ENCODE results near the gene LARGE2. TPM values are rescaled to one million over a fixed set of nuclear protein-coding genes. Genes with fewer than 3 reads are reported as not detected.

LARGE2 gene
- total and polyA plus RNA-seq, 9 of the 15 experiments (the other 6 are each of a cell fraction or from before 2014, with no cell fraction given), result 0.56 to 14.1 (median 6.6) TPM

DNA sequence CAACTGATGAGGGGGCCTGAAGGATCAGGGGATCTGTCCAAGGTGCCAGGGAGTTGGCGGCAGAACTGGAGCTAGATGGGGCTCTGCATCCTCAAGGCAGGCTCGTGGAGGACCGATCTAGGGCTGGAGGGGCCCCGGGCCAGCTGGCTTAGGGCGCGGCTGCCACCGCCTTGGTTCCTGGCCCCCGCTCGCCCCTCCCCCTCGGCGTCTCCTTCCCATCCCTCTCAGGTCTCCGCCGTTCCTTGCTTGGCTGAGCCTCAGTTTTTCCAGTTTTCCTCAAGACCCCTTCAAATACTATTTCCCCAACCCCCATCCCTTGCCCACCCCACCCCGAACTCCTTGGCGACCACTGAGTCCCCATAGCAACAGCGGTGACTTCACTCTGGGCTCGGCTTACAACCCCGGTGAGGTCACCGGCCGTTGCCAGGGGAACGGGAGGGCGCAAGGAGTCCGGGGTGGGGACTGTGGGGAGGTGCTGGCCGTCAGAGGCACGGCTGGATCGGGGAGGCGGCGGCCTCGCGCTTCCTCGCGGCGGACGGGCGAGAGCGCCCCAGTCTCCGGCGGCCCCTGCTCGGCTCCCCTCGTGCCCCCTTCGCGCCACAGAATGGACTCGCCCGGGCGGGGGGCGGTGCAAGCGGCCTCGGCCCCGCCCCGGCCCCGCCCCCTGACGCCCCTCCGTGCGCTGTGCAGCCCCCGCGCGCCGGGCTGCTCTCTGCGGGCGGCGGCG, 22.8 kb upstream of the LARGE2 start (continued):
- peak; percentile 59; the same call in 1 of the 2 replicates for TF ChIP-seq KLF1 (tag; IDR thresholded peaks at IDR 0.05)
- no peak for TF ChIP-seq NR2C2 (CRISPR knock-in tag; IDR thresholded peaks at IDR 0.05)
- TF ChIP-seq NR2C2 (tag; IDR thresholded peaks at IDR 0.05), result peak; percentile 65
- TF ChIP-seq FOSL1 (tag; conservative IDR thresholded peaks at IDR 0.05), result peak; percentile 78
- TF ChIP-seq TEAD1 (CRISPR knock-in tag; IDR thresholded peaks at IDR 0.05), result 0 out of 4 replicates have a peak, but pooled peaks of 1 of the 2 experiments have one; percentile 24
- peak; percentile 41; the same call in 1 of the 2 replicates for TF ChIP-seq POLR2G (IDR thresholded peaks at IDR 0.05; ENCODE audit: low read depth, low read length)
- TF ChIP-seq DACH1 (IDR thresholded peaks at IDR 0.05; ENCODE audit: partially characterized antibody), result peak; percentile 25
- TF ChIP-seq TBP (optimal IDR thresholded peaks at IDR 0.05; ENCODE audit: low read depth, low read length), result peak; percentile 38
- TF ChIP-seq LEF1 (IDR thresholded peaks at IDR 0.05), result no peak
- TF ChIP-seq, protein P1, sequence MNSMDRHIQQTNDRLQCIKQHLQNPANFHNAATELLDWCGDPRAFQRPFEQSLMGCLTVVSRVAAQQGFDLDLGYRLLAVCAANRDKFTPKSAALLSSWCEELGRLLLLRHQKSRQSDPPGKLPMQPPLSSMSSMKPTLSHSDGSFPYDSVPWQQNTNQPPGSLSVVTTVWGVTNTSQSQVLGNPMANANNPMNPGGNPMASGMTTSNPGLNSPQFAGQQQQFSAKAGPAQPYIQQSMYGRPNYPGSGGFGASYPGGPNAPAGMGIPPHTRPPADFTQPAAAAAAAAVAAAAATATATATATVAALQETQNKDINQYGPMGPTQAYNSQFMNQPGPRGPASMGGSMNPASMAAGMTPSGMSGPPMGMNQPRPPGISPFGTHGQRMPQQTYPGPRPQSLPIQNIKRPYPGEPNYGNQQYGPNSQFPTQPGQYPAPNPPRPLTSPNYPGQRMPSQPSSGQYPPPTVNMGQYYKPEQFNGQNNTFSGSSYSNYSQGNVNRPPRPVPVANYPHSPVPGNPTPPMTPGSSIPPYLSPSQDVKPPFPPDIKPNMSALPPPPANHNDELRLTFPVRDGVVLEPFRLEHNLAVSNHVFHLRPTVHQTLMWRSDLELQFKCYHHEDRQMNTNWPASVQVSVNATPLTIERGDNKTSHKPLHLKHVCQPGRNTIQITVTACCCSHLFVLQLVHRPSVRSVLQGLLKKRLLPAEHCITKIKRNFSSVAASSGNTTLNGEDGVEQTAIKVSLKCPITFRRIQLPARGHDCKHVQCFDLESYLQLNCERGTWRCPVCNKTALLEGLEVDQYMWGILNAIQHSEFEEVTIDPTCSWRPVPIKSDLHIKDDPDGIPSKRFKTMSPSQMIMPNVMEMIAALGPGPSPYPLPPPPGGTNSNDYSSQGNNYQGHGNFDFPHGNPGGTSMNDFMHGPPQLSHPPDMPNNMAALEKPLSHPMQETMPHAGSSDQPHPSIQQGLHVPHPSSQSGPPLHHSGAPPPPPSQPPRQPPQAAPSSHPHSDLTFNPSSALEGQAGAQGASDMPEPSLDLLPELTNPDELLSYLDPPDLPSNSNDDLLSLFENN (IDR thresholded peaks at IDR 0.05; ENCODE audit: low read depth in 2 of 2, low read length in 2 of 2), result peak in 1 of 2 experiments; percentile 61; a peak in 1 of 4 replicates
- peak; percentile 78; the same call in 1 of the 2 replicates for TF ChIP-seq SREBF1 (IDR thresholded peaks at IDR 0.05; ENCODE audit: borderline replicate concordance, low read depth, low read length)
- peak; percentile 91 for TF ChIP-seq MYNN (IDR thresholded peaks at IDR 0.05)
- no peak for TF ChIP-seq MYNN (CRISPR knock-in tag; IDR thresholded peaks at IDR 0.05)
- peak; percentile 100 for TF ChIP-seq RBM22 (IDR thresholded peaks at IDR 0.05; ENCODE audit: low read depth, low read length, poor library complexity, severe bottlenecking)
- peak in 1 of 2 experiments; percentile 99; a peak in 2 of 4 replicates for TF ChIP-seq FOXK2 (conservative IDR thresholded peaks at IDR 0.05 in 1 of 2, IDR thresholded peaks at IDR 0.05 in 1 of 2; ENCODE audit: low read depth in 2 of 2)
- peak; percentile 96 for TF ChIP-seq ZBTB17 (CRISPR knock-in tag; IDR thresholded peaks at IDR 0.05)
- TF ChIP-seq, protein P2, sequence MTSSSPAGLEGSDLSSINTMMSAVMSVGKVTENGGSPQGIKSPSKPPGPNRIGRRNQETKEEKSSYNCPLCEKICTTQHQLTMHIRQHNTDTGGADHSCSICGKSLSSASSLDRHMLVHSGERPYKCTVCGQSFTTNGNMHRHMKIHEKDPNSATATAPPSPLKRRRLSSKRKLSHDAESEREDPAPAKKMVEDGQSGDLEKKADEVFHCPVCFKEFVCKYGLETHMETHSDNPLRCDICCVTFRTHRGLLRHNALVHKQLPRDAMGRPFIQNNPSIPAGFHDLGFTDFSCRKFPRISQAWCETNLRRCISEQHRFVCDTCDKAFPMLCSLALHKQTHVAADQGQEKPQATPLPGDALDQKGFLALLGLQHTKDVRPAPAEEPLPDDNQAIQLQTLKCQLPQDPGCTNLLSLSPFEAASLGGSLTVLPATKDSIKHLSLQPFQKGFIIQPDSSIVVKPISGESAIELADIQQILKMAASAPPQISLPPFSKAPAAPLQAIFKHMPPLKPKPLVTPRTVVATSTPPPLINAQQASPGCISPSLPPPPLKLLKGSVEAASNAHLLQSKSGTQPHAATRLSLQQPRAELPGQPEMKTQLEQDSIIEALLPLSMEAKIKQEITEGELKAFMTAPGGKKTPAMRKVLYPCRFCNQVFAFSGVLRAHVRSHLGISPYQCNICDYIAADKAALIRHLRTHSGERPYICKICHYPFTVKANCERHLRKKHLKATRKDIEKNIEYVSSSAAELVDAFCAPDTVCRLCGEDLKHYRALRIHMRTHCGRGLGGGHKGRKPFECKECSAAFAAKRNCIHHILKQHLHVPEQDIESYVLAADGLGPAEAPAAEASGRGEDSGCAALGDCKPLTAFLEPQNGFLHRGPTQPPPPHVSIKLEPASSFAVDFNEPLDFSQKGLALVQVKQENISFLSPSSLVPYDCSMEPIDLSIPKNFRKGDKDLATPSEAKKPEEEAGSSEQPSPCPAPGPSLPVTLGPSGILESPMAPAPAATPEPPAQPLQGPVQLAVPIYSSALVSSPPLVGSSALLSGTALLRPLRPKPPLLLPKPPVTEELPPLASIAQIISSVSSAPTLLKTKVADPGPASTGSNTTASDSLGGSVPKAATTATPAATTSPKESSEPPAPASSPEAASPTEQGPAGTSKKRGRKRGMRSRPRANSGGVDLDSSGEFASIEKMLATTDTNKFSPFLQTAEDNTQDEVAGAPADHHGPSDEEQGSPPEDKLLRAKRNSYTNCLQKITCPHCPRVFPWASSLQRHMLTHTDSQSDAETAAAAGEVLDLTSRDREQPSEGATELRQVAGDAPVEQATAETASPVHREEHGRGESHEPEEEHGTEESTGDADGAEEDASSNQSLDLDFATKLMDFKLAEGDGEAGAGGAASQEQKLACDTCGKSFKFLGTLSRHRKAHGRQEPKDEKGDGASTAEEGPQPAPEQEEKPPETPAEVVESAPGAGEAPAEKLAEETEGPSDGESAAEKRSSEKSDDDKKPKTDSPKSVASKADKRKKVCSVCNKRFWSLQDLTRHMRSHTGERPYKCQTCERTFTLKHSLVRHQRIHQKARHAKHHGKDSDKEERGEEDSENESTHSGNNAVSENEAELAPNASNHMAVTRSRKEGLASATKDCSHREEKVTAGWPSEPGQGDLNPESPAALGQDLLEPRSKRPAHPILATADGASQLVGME (CRISPR knock-in tag; IDR thresholded peaks at IDR 0.05), result 0 out of 2 replicates have a peak, but pooled peaks have one; percentile 28
- peak; percentile 92 for TF ChIP-seq NEUROD1 (IDR thresholded peaks at IDR 0.05; ENCODE audit: borderline replicate concordance, low read depth, low read length, partially characterized antibody)
- peak; percentile 33 to 38; a peak in 2 of 4 replicates for TF ChIP-seq SIX5 (IDR thresholded peaks at IDR 0.05; ENCODE audit: borderline replicate concordance in 1 of 2, insufficient read depth in 1 of 2, low read depth in 1 of 2, low read length in 2 of 2)

Measured in K562 (cell line).